Lung microvascular endothelial cell (primary cell): ENCODE results near the gene CTBP2. TPM values are rescaled to one million over a fixed set of nuclear protein-coding genes. Genes with fewer than 3 reads are reported as not detected.

Experiments used
- DNase-seq, 2 donors: peaks; one replicate each; pipeline versions ENCODE4 v3.0.0 to v3.0.0-alpha.2; 2010; ENCODE audit warnings: low read depth in 2 of 2
- total RNA-seq: library from RNA; depleted of rRNA; stranded (reverse); fragments of >200 nt; gene quantifications from 2 replicates; pipeline ENCODE4 v1.2.1, GENCODE V29; 2014

CTBP2 gene
- total RNA-seq, 1 donor from 2014 or later = 79.6 TPM

GRCh38 chr10:125011171-125011925 lies 149.0 kb downstream of the CTBP2 start:
- DNase-seq = no peak

- no peak for DNase-seq
These were observed 150.0 kb downstream of the CTBP2 start for GRCh38 chr10:125010362-125010761.

GRCh38 chr10:125009661-125010161 lies 150.7 kb downstream of the CTBP2 start:
- no peak for DNase-seq

GRCh38 chr10:125008689-125009638 lies 151.4 kb downstream of the CTBP2 start:
- DNase-seq = no peak

GRCh38 chr10:125007436-125007835 lies 152.9 kb downstream of the CTBP2 start:
- DNase-seq = no peak

- DNase-seq = peak in 1 of 2 donors; percentile 80
These were observed 153.4 kb downstream of the CTBP2 start for GRCh38 chr10:125006921-125007426.

GRCh38 chr10:125006188-125006680 lies 154.1 kb downstream of the CTBP2 start:
- no peak for DNase-seq

- no peak for DNase-seq
These were observed 154.8 kb downstream of the CTBP2 start for GRCh38 chr10:125005312-125006187.

- no peak for DNase-seq
These were observed 155.6 kb downstream of the CTBP2 start for GRCh38 chr10:125004571-125005311.

GRCh38 chr10:125003901-125004467 lies 156.4 kb downstream of the CTBP2 start:
- no peak for DNase-seq

GRCh38 chr10:125003146-125003900 lies 157.0 kb downstream of the CTBP2 start:
- DNase-seq = no peak

- no peak for DNase-seq
These were observed 157.8 kb downstream of the CTBP2 start for GRCh38 chr10:125002423-125003145.

GRCh38 chr10:125002047-125002422 lies 158.3 kb downstream of the CTBP2 start:
- DNase-seq = no peak

GRCh38 chr10:125001313-125002046 lies 158.9 kb downstream of the CTBP2 start:
- no peak for DNase-seq

- DNase-seq = no peak
These were observed 159.7 kb downstream of the CTBP2 start for GRCh38 chr10:125000366-125001312.
